IPS-15b (cell line): ENCODE data around the gene INO80D.
"Not testable (repeated sequence)": the region's sequence is repeated elsewhere in the genome, so short reads cannot be mapped to it uniquely, and the experiment has no call there.

Experiments
- H3K27me3 ChIP-seq: one replicate; pipeline ENCODE4 v1.6.1; 2013; ENCODE audit warnings: low read length; ENCODE audit not compliant: control insufficient read depth, insufficient read depth
- H3K36me3 ChIP-seq: one replicate; pipeline ENCODE4 v1.6.1; 2013; ENCODE audit warnings: low read length; ENCODE audit not compliant: control insufficient read depth, insufficient read depth
- H3K4me1 ChIP-seq: one replicate; pipeline ENCODE4 v1.6.1; 2013; ENCODE audit warnings: mild to moderate bottlenecking, low read length; ENCODE audit not compliant: control insufficient read depth, insufficient read depth
- H3K4me3 ChIP-seq: one replicate; pipeline ENCODE4 v1.5.1; 2013; ENCODE audit warnings: low read depth, low read length
- H3K9ac ChIP-seq: one replicate; pipeline ENCODE4 v1.6.1; 2013; ENCODE audit warnings: low read depth, mild to moderate bottlenecking, low read length
- H3K9me3 ChIP-seq: one replicate; pipeline ENCODE4 v1.6.1; 2013; ENCODE audit warnings: mild to moderate bottlenecking, low read length; ENCODE audit not compliant: control insufficient read depth, insufficient read depth

Gene INO80D

GRCh38 chr2:206079699-206080465 lies 6.1 kb downstream of the INO80D start:
- H3K4me3 ChIP-seq, result peak overlapping the region; percentile 45

GRCh38 chr2:206077879-206078278 lies 8.1 kb downstream of the INO80D start:
- H3K4me1 ChIP-seq, result peaks cover 29% of the 10 kb centered on the region
- H3K4me3 ChIP-seq, H3K9me3 ChIP-seq, H3K36me3 ChIP-seq, H3K27me3 ChIP-seq: not testable (repeated sequence)
- H3K9ac ChIP-seq, result peak overlapping the region; percentile 50

More at GRCh38 chr2:206079699-206080465, 6.1 kb downstream of the INO80D start:
- Histone ChIP-seq H3K9ac (peak overlapping the region; percentile 61), H3K27me3 (no peaks in the 10 kb centered on the region), H3K36me3 (no peaks in the 10 kb centered on the region), H3K4me1 (peaks cover 29% of the 10 kb centered on the region), H3K9me3 (no peaks in the 10 kb centered on the region)

DNA sequence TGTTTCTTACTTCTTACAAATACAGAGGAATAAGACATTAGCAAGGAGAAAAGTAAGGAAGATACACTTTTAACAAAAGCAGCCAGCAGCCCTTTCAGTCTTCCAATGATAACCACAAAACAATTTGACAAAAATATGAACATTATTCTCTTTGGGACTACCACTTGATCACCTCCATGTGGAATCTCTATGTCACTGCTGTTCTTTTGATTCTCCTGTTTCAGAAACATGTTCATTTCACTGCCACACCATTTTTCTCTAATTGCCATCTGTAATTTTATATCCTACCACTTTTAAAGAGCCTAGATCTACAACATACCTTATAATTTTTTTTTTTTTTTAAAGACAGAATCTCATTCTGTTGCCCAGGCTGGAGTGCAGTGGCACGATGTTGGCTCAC lies 10.9 kb downstream of the INO80D start:
- Histone ChIP-seq H3K36me3 (no peaks in the 10 kb centered on the region), H3K27me3 (no peaks in the 10 kb centered on the region), H3K4me3 (no peak overlapping the region), H3K9me3 (no peaks in the 10 kb centered on the region), H3K9ac (no peak overlapping the region), H3K4me1 (peaks cover 16% of the 10 kb centered on the region)

GRCh38 chr2:206071807-206072206 lies 14.2 kb downstream of the INO80D start:
- Histone ChIP-seq H3K9me3 (no peaks in the 10 kb centered on the region), H3K36me3 (no peaks in the 10 kb centered on the region), H3K27me3 (no peaks in the 10 kb centered on the region), H3K4me1 (peaks cover 5% of the 10 kb centered on the region), H3K9ac (no peak overlapping the region), H3K4me3 (no peak overlapping the region)

DNA sequence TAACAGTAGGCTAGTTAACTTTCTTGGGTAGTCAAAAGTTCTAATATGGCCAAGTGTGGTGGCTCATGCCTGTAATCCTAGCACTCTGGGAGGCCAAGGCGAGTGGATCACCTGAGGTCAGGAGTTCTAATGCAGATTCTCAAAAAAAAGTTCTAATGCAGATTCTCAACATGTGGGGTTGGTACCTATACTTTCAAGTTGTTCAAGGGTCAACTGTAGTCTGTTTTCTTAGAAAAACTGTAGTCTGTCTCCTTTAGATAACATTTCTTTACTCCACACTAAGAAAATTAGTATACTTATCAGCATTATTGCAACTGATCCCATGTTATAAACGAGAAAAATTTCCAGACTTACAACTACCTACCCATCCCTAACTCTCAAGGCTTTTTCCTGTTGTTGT lies 16.6 kb downstream of the INO80D start:
- H3K27me3 ChIP-seq, result no peaks in the 10 kb centered on the region
- H3K9ac ChIP-seq, result no peak overlapping the region
- peaks cover 5% of the 10 kb centered on the region for H3K4me1 ChIP-seq
- H3K9me3 ChIP-seq, result no peaks in the 10 kb centered on the region
- H3K36me3 ChIP-seq, result no peaks in the 10 kb centered on the region
- no peak overlapping the region for H3K4me3 ChIP-seq

GRCh38 chr2:206068207-206068606 lies 17.8 kb downstream of the INO80D start:
- H3K9ac ChIP-seq, result no peak overlapping the region
- no peak overlapping the region for H3K4me3 ChIP-seq
- no peaks in the 10 kb centered on the region for H3K27me3 ChIP-seq
- no peaks in the 10 kb centered on the region for H3K9me3 ChIP-seq
- no peaks in the 10 kb centered on the region for H3K36me3 ChIP-seq
- peaks cover 5% of the 10 kb centered on the region for H3K4me1 ChIP-seq

GRCh38 chr2:206064077-206064476 lies 21.9 kb downstream of the INO80D start:
- Histone ChIP-seq H3K4me3 (no peak overlapping the region), H3K27me3 (no peaks in the 10 kb centered on the region), H3K9me3 (no peaks in the 10 kb centered on the region), H3K36me3 (no peaks in the 10 kb centered on the region), H3K9ac (no peak overlapping the region), H3K4me1 (no peaks in the 10 kb centered on the region)

DNA sequence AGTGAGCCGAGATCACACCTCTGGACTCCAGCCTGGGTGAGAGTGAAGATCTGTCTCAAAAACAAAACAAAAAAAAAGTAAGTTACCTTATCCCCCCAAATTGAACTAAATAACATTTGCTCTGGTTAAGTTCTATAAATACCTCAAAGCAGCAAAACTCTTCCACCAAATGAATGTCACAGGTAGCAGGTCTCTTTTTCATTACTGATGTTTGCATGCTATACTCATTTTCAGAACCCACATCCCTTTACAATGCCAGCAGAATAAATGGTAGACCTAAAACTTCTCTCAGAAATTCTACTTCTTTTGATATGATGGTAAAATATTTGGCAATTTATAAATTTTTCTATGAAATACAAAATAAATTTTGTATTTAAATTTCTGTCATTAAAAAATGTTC lies 22.3 kb downstream of the INO80D start:
- H3K9ac ChIP-seq, result no peak overlapping the region
- H3K27me3 ChIP-seq, result no peaks in the 10 kb centered on the region
- H3K4me1 ChIP-seq, result no peaks in the 10 kb centered on the region
- no peaks in the 10 kb centered on the region for H3K9me3 ChIP-seq
- H3K4me3 ChIP-seq, result no peak overlapping the region
- H3K36me3 ChIP-seq, result no peaks in the 10 kb centered on the region

- H3K4me3 ChIP-seq, result no peak overlapping the region
- no peaks in the 10 kb centered on the region for H3K9me3 ChIP-seq
- H3K4me1 ChIP-seq, result no peaks in the 10 kb centered on the region
- H3K36me3 ChIP-seq, result no peaks in the 10 kb centered on the region
- no peak overlapping the region for H3K9ac ChIP-seq
- H3K27me3 ChIP-seq, result no peaks in the 10 kb centered on the region
Observed at GRCh38 chr2:206062724-206063123, 23.2 kb downstream of the INO80D start.

DNA sequence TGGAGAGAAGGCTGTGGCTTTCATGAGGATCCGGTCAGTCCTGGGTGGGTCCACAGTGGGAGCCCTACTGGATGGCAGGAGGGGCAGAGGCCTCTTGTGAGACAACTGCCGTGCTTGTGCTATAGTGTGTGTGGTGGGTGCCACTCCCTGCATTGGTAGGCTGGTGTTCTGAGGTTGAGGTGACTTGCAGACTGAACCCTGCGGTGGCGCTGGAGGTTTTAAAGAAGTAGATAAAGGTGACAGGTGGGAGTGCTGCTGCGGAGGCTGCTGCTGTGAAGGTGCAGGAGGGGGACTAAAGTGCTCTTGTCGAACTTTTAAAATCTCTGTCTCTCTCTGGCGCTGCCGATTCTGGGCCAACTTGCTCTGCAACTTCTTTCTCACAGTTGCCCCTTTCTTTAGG lies 29.7 kb downstream of the INO80D start:
- H3K9ac ChIP-seq, result no peak overlapping the region
- H3K4me1 ChIP-seq, result no peaks in the 10 kb centered on the region
- H3K9me3 ChIP-seq, result no peaks in the 10 kb centered on the region
- peaks cover 7% of the 10 kb centered on the region for H3K36me3 ChIP-seq
- no peaks in the 10 kb centered on the region for H3K27me3 ChIP-seq
- no peak overlapping the region for H3K4me3 ChIP-seq

GRCh38 chr2:206054952-206055351 lies 31.0 kb downstream of the INO80D start:
- Histone ChIP-seq H3K4me1 (no peaks in the 10 kb centered on the region), H3K36me3 (peaks cover 7% of the 10 kb centered on the region), H3K9ac (no peak overlapping the region), H3K27me3 (no peaks in the 10 kb centered on the region), H3K9me3 (no peaks in the 10 kb centered on the region), H3K4me3 (no peak overlapping the region)

- Histone ChIP-seq H3K4me1 (no peaks in the 10 kb centered on the region), H3K4me3 (no peak overlapping the region), H3K9me3 (no peaks in the 10 kb centered on the region), H3K27me3 (no peaks in the 10 kb centered on the region), H3K36me3 (peaks cover 7% of the 10 kb centered on the region), H3K9ac (no peak overlapping the region)
Observed at GRCh38 chr2:206051912-206052311, 34.1 kb downstream of the INO80D start.
